GM19025 (cell line): ENCODE results near the gene ZNF888.
"Not testable (repeated sequence)": the region's sequence is repeated elsewhere in the genome, so short reads cannot be mapped to it uniquely, and the experiment has no call there.

Experiments used
- ATAC-seq: cut with Tn5 transposase; IDR thresholded peaks from one replicate; pipeline ENCODE4 v1.9.1; 2021; ENCODE audit warnings: mild to moderate bottlenecking, low read depth, moderate library complexity; ENCODE audit not compliant: unreplicated experiment

The ZNF888 gene

DNA sequence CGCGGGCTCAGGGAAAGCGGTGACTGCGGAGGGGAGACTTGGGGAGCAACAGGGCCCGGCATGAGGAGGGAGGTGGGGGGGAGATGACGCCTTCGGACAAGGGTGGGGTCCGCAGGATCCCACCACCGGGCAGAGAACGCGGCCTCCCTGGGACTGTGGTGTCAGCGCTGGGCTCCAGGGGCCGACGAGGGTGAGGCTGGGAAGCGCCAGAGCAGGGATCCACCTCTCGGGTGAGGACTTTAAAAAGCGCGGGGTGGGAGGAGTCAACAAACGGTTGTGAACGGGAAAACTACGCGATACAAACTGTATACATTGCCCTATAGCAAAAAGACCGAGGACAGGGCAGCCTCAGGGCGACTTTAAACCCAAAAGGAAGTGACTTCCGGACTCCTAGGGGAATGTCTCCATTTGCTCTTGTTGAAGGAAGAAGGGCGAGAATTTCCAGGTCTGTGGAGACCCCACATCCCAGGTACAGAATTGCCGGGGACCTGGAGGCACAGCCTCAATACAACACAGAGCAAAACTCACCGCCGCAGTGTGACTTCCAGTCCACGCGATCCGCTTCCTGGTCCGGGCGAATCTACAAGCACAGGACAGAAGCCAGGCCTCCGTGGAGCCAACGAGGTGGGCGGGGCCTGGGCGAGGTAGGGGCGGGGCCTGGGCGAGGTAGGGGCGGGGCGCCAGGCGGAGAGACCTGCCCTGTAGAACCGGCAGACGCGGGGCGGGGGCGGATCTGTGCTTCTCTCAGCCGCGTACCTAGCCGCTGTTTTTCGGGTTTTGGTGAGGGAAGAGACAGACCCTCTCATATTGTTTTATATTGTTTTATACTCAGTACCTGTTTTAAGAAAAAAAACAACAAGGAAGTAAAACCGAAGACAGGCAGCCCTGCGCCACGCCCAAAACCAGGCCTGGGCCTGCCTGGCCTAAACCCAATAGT lies at the start of gene ZNF888:
TSS of gene ZNF888 (minus strand) at position 588 of the 937 bp plus-strand sequence. CDS start 5,555 bp downstream, outside the sequence.
- peak; percentile 89 for ATAC-seq

DNA sequence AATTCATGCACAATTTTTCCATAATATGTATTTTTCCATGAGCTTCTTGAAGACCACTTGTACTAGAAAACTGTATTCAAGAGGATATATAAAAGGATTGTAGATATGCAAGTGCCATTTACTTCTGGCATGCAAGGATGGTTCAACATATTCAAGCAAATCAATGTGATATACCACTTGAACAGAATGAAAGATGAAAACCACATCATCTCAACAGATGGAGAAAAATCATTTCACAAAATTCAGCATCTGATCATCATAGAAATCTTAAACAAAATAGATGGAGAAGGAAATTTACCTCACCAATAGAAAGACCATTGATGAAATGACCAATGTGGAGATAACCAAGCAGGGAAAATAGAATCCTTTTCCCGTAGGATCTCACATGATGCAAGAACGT lies 44.5 kb upstream of the ZNF888 start:
- no peak for ATAC-seq

- peak; percentile 22 for ATAC-seq
These were observed 40.0 kb upstream of the ZNF888 start for GRCh38 chr19:52963247-52963618.

- ATAC-seq = peak; percentile 99
These were observed 39.4 kb upstream of the ZNF888 start, which contains the start of gene ZNF816 for GRCh38 chr19:52962394-52963246. Gene ZNF816, minus strand, starts transcription at chr19:52962881. Its CDS starts 6,792 bp downstream, at chr19:52956089.

DNA sequence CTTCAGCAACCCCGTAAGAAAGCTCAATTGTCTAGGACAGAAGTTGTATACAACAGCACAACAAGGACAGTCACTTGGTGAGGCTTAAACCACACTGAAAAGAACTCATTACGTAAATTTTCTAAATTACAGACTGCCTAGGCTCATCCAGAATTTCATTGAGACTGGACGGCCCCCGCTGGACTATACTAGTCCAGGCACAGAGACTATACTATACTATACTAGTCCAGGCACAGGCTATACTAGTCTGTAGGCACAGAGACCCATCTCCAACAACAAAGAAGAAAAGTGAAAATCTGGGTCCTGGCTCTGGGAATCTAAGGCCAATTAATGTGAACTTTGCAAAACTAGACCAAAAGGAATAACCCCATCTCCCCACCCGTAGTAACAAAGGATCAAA lies 38.8 kb upstream of the ZNF888 start:
- no peak for ATAC-seq

- no peak for ATAC-seq
These were observed 36.5 kb upstream of the ZNF888 start for GRCh38 chr19:52959613-52960295.

DNA sequence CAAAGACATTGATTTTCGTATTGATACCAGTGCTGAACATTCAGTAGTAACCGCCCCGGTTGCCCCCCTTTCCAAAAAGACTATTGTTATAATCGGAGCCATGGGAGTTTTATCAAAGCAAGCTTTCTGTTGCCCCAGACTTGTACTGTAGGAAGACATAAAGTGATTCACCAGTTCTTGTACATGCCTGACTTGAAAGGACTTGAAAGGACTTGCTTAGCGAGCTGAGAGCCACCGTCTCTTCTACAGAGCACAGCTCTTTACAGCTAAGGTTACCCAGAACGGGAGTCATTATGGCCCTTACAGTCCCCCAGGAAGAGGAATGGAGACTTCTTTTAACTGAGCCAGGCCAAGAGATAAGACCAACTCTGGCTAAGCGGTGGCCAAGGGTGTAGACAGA lies 34.4 kb upstream of the ZNF888 start:
- ATAC-seq = no peak

DNA sequence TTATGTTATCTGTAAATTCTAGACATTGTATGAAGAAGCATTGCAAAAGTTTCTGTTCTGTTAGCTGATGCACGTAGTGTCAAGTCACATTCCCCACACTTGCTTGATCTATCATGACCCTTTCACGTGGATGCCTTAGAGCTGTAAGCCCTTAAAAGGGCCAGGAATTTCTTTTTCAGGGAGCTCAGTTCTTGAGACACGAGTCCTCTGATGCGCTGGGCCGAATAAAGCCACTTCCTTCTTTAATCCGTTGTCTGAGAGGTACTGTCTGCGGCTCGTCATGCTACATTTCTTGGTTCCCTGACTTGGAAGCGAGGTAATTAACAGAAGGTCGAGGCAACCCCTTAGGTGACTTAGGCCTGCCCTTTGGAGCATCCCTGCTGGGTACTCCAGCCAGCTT lies 33.7 kb upstream of the ZNF888 start:
- no peak for ATAC-seq

DNA sequence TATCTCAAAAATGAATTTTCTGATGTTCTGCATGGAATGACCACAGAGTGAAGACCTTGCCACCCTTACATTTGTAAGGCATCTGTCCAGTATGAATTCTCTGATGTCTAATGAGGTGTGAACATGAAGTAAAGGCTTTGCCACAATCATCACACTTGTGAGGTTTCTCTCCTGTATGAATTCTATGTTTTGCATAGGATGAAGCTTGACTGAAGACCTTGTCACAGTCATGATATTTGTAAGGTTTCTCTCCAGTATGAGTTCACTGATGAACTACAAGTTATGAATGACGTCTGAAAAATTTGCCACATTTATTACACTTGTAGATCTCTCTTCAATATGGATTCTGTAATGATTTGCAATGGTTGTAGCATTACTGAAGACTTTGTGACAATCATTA lies 26.2 kb upstream of the ZNF888 start:
- ATAC-seq = no peak

GRCh38 chr19:52948025-52948770 lies 25.0 kb upstream of the ZNF888 start:
- no peak for ATAC-seq

DNA sequence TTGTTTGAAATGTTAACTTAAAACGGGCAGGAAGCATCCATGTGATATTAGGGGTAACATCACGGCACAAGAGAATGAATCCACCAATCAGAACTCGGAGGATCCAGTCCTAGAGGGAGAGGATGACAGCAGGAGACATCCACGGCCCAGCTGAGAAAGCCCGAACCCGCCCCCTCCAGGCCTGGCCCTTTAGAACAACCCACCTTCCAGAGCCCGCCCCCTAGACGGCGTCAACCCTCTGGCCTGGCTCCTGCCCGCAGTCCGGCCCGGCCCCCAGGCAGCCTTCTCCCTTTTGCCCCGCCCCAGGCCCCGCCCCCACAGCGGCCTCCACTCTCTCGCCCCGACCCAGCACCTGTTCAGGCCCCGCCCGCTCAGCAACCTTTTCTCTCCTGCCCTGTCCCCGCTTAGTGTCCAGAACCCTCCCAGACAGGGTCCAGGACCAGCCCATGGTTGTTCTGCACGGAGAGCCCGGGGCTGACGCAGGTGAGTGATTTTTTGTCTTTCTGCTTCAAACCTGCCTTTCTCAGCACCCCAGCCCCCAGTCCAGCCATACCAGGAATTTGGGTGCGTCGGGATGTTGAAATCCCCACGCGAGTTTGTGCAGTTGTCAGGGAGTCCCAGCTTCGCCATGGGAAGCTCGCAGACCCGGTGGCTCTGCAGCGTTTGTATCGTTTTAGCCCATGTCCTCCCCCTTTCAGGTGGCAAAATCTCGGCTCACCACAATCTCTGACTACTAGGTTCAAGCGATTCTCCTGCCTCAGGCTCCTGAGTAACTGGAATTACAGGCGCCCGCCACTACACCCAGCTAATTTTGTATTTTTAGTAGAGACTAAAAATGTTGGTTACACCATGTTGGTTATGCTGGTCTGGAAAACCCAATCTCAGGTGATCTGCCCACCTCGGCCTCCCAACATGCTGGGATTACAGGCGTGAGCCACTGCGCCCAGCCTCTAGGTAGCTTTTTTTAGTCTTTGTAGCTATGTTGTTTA lies 23.4 kb upstream of the ZNF888 start:
- ATAC-seq = no peak

DNA sequence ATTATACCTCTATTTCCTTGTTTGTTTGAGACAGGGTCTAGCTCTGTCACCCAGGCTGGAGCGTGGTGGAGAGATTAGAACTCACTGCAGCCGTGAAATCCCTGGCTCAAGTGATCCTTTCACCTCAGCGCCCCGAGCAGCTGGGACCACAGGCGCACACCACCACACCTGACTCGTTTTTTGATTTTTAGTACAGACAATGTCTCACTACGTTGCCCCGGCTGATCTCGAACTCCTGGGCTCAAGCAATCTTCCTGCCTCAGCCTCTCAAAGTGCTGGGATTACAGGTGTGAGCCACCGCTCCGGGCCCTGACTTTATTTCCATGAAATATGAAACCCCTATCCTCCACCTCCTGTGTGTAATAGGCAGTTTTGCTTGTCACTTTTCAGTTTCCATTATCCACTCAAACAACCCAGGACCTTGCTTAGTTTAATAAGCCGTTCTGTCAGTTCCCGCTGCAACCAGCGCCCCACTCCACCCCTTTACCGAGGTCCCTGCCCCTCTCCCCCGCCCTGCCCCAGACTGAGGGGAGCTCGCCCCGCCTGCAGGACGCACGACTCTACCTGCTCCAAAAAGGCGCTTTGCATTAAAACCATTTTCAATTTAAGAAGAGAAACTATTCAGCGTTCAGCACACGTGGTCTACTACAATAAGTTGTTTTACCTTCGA lies 22.6 kb upstream of the ZNF888 start:
- ATAC-seq = no peak

DNA sequence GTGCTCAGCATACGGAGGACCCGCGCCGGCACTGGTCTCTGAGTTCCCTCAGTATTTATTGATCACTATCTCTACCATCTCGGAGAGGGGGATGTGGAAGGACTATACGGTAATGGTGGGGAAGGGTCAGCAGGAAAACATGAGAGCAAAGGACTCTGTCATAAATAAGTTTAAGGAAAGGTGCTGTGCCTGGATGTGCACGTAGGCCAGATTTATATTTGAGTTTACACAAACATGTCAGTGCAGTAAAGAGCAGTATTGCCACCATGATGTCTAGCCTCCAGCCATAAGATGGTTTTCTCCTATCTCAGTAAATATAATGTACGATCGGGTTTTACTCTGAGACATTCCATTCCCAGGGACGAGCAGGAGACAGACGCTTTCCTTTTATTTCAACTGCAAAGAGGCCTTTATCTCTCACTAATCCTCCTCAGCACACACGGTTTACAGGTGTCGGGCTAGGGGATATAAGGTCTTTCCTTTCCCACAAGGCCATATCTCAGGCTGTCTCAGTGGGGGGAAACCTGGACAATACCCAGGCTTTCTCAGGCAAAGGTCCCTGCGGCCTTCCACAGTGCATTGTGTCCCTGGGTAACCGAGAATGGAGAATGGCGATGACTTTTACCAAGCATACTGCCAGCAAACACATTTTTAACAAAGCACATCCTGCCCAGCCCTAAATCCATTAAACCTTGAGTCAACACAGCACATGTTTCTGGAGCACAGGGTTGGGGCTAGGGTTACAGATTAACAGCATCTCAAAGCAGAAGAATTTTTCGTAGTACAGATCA lies 21.7 kb upstream of the ZNF888 start:
- not testable (repeated sequence) for ATAC-seq

- ATAC-seq = no peak
These were observed 20.8 kb upstream of the ZNF888 start for GRCh38 chr19:52943884-52944643.

- ATAC-seq = no peak
These were observed 20.1 kb upstream of the ZNF888 start for GRCh38 chr19:52943134-52943883.
